Measurements from ENCODE around the gene FSTL4.

GRCh38 chr5:133303298-133303697, 309.0 kb downstream of the FSTL4 start:
- TF ChIP-seq CTCF (IDR thresholded peaks at IDR 0.05) (no peak), REST (IDR thresholded peaks at IDR 0.05; ENCODE audit: low read depth, low read length) (no peak), NFIC (IDR thresholded peaks at IDR 0.05; ENCODE audit: borderline replicate concordance) (no peak), ZBTB33 (IDR thresholded peaks at IDR 0.05; ENCODE audit: borderline replicate concordance, low read depth) (no peak), POLR2AphosphoS5 (IDR thresholded peaks at IDR 0.05; ENCODE audit: low read depth, low read length) (no peak), FOXM1 (IDR thresholded peaks at IDR 0.05; ENCODE audit: low read depth) (no peak), GABPA (IDR thresholded peaks at IDR 0.05; ENCODE audit: low read depth) (no peak), PBX3 (IDR thresholded peaks at IDR 0.05) (no peak), CHD2 (IDR thresholded peaks at IDR 0.05; ENCODE audit: low read length, partially characterized antibody) (no peak), SMC3 (IDR thresholded peaks at IDR 0.05; ENCODE audit: low read depth, low read length) (no peak), USF2 (IDR thresholded peaks at IDR 0.05; ENCODE audit: borderline replicate concordance, low read depth, low read length) (no peak)

All from SK-N-SH (cell line).